HEK293 (cell line): ENCODE measurements around the gene EEFSEC.
A peak's percentile ranks its signal among the peaks of the same experiment; 100 is the strongest.

Source experiments
- CTCF ChIA-PET: fragments of 350-600 bp; formaldehyde crosslinking; extraction: SDS; loops from one replicate; lab custom pipeline; 2021; ENCODE audit warnings: antibody characterized with exemption; lab: Yijun Ruan, JAX
- POLR2A ChIA-PET: fragments of 300-600 bp; formaldehyde crosslinking; extraction: SDS; loops from one replicate; lab custom pipeline; 2020; ENCODE audit warnings: antibody characterized with exemption, inconsistent platforms; lab: Yijun Ruan, JAX
- H3K27ac ChIP-seq: fragments of 200-500 bp; sonication (Bioruptor generic); 2 replicates; pipeline ENCODE4 v1.5.1; 2014; ENCODE audit warnings: low read depth, low read length, control low read depth, inconsistent platforms; ENCODE audit errors: extremely low read depth
- H3K36me3 ChIP-seq, 2 experiments: fragments of 200-500 bp in 1 of 2; sonication (Bioruptor generic) in 1 of 2; 1 replicate in 1 of 2; 2 replicates in 1 of 2; pipeline ENCODE4 v1.5.1; 2014 to 2017; ENCODE audit warnings: inconsistent platforms in 2 of 2, low read length in 2 of 2; ENCODE audit not compliant: control insufficient read depth in 2 of 2, insufficient read depth in 1 of 2
- H3K4me1 ChIP-seq: fragments of 200-500 bp; sonication (Bioruptor generic); 2 replicates; pipeline ENCODE4 v1.5.1; 2014; ENCODE audit warnings: mild to moderate bottlenecking, low read length, inconsistent platforms; ENCODE audit not compliant: control insufficient read depth, insufficient read depth
- H3K4me3 ChIP-seq: 2 replicates; pipeline ENCODE4 v1.5.1; 2011; ENCODE audit warnings: low read depth, mild to moderate bottlenecking, control low read depth, low read length, moderate library complexity
- H3K9me3 ChIP-seq: fragments of 200-500 bp; sonication (Bioruptor generic); 2 replicates; pipeline ENCODE4 v1.5.1; 2014; ENCODE audit warnings: low read depth, low read length, inconsistent platforms; ENCODE audit not compliant: control insufficient read depth, insufficient read depth
- ATF2 ChIP-seq: fragments of 450-650 bp; formaldehyde crosslinking; IDR thresholded peaks from 2 replicates; pipeline ENCODE4 v1.5.1; 2016; ENCODE audit warnings: missing biosample characterization, missing genetic modification characterization, low read depth
- GLI2 ChIP-seq: fragments of 450-650 bp; formaldehyde crosslinking; IDR thresholded peaks from 2 replicates; pipeline ENCODE4; 2017; ENCODE audit warnings: missing biosample characterization, missing genetic modification characterization, low read depth, borderline replicate concordance
- GLIS1 ChIP-seq: fragments of 450-650 bp; formaldehyde crosslinking; IDR thresholded peaks from 2 replicates; pipeline ENCODE4 v1.5.1; 2016; ENCODE audit warnings: missing biosample characterization, missing genetic modification characterization
- HOXD13 ChIP-seq: sonication (generic); formaldehyde crosslinking; IDR thresholded peaks from 2 replicates; pipeline ENCODE4 v1.8.0; 2022; ENCODE audit warnings: missing genetic modification reagents, borderline replicate concordance
- PRDM10 ChIP-seq: fragments of 450-650 bp; formaldehyde crosslinking; IDR thresholded peaks from 2 replicates; pipeline ENCODE4 v1.5.1; 2016; ENCODE audit warnings: missing biosample characterization, missing genetic modification characterization
- SP2 ChIP-seq: fragments of 450-650 bp; formaldehyde crosslinking; IDR thresholded peaks from 2 replicates; pipeline ENCODE4 v1.5.1; 2016; ENCODE audit warnings: missing biosample characterization, missing genetic modification characterization
- TRIM28 ChIP-seq: IDR thresholded peaks from 2 replicates; pipeline ENCODE4 v1.6.1; 2011; ENCODE audit warnings: low read length, control low read depth, borderline replicate concordance
- ZFHX2 ChIP-seq: fragments of 450-650 bp; formaldehyde crosslinking; conservative IDR thresholded peaks from 2 replicates; pipeline ENCODE4 v1.5.1; 2016; ENCODE audit warnings: missing biosample characterization, missing genetic modification characterization
- ZNF24 ChIP-seq: fragments of 450-650 bp; formaldehyde crosslinking; IDR thresholded peaks from 2 replicates; pipeline ENCODE4 v1.5.1; 2016; ENCODE audit warnings: missing biosample characterization, missing genetic modification characterization
- ZNF302 ChIP-seq: fragments of 450-650 bp; formaldehyde crosslinking; IDR thresholded peaks from 2 replicates; pipeline ENCODE4 v1.5.1; 2016; ENCODE audit warnings: missing biosample characterization, missing genetic modification characterization, low read depth
- ZNF311 ChIP-seq: fragments of 450-650 bp; formaldehyde crosslinking; IDR thresholded peaks from 2 replicates; pipeline ENCODE4 v1.5.1; 2017; ENCODE audit warnings: missing biosample characterization, missing genetic modification characterization, borderline replicate concordance
- ZNF544 ChIP-seq: fragments of 450-650 bp; formaldehyde crosslinking; IDR thresholded peaks from 2 replicates; pipeline ENCODE4 v1.5.0; 2017; ENCODE audit warnings: missing biosample characterization, missing genetic modification characterization
- ZNF561 ChIP-seq: fragments of 450-650 bp; IDR thresholded peaks from 2 replicates; pipeline ENCODE4 v1.5.1; 2018; ENCODE audit warnings: missing biosample characterization, missing genetic modification characterization, borderline replicate concordance
- ZNF664 ChIP-seq: fragments of 450-650 bp; formaldehyde crosslinking; IDR thresholded peaks from 2 replicates; pipeline ENCODE4 v1.5.1; 2016; ENCODE audit warnings: missing biosample characterization, missing genetic modification characterization
- ZNF837 ChIP-seq: fragments of 450-650 bp; formaldehyde crosslinking; IDR thresholded peaks from 2 replicates; pipeline ENCODE4 v1.5.1; 2016; ENCODE audit warnings: missing biosample characterization, missing genetic modification characterization
- ZSCAN5A ChIP-seq: fragments of 450-650 bp; formaldehyde crosslinking; IDR thresholded peaks from 2 replicates; pipeline ENCODE4 v1.5.1; 2016; ENCODE audit warnings: missing biosample characterization, missing genetic modification characterization
- TF ChIP-seq, protein P1 (sequence below): fragments of 450-650 bp; formaldehyde crosslinking; IDR thresholded peaks from 2 replicates; pipeline ENCODE4 v1.5.1; 2017; ENCODE audit warnings: missing biosample characterization, missing genetic modification characterization

EEFSEC gene

GRCh38 chr3:128334766-128335165 is 181.5 kb downstream of the EEFSEC start:
- Histone ChIP-seq H3K9me3 (no peaks in the 10 kb centered on the region), H3K4me3 (no peak overlapping the region), H3K36me3 (no peaks in the 10 kb centered on the region), H3K4me1 (peaks cover 5% of the 10 kb centered on the region; the same call in 1 of the 2 replicates), H3K27ac (no peak overlapping the region)
- peak; percentile 32; the same call in 1 of the 2 replicates for TF ChIP-seq GLIS1 (tag by site-specific recombination)
- no peak for TF ChIP-seq GLI2 (tag by site-specific recombination)
- ChIA-PET CTCF (interaction anchor here (1.6 kb wide), 1 partner anchor 12 kb away, joined by 8 read pairs; no protein-coding TSS in a partner anchor), POLR2A (no interaction called here)

- CTCF ChIA-PET = no interaction called here
- no peak overlapping the region for H3K27ac ChIP-seq
- no peak overlapping the region for H3K4me3 ChIP-seq
- TF ChIP-seq PRDM10 (tag by site-specific recombination) (no peak), ZNF24 (no peak)
- H3K4me1 ChIP-seq = peaks cover 5% of the 10 kb centered on the region; the same call in 1 of the 2 replicates
- POLR2A ChIA-PET = no interaction called here
- H3K9me3 ChIP-seq = no peaks in the 10 kb centered on the region
- no peaks in the 10 kb centered on the region for H3K36me3 ChIP-seq
These were observed 182.5 kb downstream of the EEFSEC start for GRCh38 chr3:128335621-128336296.

DNA sequence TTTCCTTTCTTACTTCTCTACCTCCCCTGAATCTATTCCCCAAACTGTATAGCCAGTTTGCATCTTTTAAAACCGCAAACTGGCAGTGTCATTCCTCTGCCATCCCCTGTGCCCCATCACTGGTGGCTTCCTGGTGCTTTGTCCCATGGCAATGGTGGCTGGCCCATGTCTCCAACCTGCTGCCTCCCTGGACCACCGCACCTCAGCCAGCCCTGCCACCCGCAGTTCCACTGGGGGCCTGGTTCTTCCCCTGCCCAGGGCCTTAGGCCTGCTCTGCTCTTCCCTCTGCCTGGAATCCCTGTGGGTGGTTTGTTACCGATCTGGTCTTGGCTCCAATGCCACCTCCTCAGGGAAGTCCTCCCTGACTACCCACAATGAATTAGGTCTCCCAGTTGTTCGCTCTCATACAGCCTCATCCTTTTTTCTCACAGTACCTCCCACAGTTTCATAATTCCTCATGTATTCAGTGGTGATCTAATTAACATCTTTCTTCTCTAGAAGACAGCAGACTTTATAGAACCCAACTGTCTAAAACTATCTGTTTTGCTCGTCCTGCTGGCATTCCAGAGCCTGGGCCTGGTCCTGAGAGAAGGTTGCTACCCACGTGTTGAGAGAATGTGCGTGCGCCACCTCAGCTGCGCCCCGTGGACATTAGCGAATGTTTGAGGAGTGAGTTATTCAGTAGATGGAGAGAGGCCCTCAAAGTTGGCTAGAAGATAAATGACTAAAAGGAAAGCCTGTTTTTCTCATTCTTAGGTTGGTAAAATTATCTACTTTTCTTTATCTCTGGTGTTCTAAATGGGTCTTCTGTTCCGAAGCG is 183.3 kb downstream of the EEFSEC start:
- peaks cover 0 to 6% of the 10 kb centered on the region in 2 experiments; a peak in 1 of 3 replicates for H3K36me3 ChIP-seq
- no peak overlapping the region for H3K27ac ChIP-seq
- H3K9me3 ChIP-seq = no peaks in the 10 kb centered on the region
- peaks cover 5% of the 10 kb centered on the region; the same call in 1 of the 2 replicates for H3K4me1 ChIP-seq
- ChIA-PET CTCF (no interaction called here), POLR2A (no interaction called here)
- no peak overlapping the region for H3K4me3 ChIP-seq
- no peak for TF ChIP-seq ZNF311 (tag by site-specific recombination)
- no peak for TF ChIP-seq ZNF664 (tag by site-specific recombination)
- no peak for TF ChIP-seq ATF2 (tag by site-specific recombination)
- no peak for TF ChIP-seq ZFHX2 (tag by site-specific recombination)
- no peak for TF ChIP-seq ZNF544 (tag by site-specific recombination)
- TF ChIP-seq HOXD13 (CRISPR knock-in tag) = no peak
- TF ChIP-seq ZNF561 = no peak
- no peak for TF ChIP-seq ZSCAN5A
- TF ChIP-seq PRDM10 (tag by site-specific recombination) = no peak
- no peak for TF ChIP-seq ZNF837 (tag by site-specific recombination)
- TF ChIP-seq ZNF302 (tag by site-specific recombination) = no peak
- TF ChIP-seq, protein P1, sequence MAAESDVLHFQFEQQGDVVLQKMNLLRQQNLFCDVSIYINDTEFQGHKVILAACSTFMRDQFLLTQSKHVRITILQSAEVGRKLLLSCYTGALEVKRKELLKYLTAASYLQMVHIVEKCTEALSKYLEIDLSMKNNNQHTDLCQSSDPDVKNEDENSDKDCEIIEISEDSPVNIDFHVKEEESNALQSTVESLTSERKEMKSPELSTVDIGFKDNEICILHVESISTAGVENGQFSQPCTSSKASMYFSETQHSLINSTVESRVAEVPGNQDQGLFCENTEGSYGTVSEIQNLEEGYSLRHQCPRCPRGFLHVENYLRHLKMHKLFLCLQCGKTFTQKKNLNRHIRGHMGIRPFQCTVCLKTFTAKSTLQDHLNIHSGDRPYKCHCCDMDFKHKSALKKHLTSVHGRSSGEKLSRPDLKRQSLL (tag by site-specific recombination) = no peak
- no peak for TF ChIP-seq TRIM28
- no peak for TF ChIP-seq SP2 (tag by site-specific recombination)
